ENCODE data around the gene SLC25A27.

- TF ChIP-seq, protein P1, sequence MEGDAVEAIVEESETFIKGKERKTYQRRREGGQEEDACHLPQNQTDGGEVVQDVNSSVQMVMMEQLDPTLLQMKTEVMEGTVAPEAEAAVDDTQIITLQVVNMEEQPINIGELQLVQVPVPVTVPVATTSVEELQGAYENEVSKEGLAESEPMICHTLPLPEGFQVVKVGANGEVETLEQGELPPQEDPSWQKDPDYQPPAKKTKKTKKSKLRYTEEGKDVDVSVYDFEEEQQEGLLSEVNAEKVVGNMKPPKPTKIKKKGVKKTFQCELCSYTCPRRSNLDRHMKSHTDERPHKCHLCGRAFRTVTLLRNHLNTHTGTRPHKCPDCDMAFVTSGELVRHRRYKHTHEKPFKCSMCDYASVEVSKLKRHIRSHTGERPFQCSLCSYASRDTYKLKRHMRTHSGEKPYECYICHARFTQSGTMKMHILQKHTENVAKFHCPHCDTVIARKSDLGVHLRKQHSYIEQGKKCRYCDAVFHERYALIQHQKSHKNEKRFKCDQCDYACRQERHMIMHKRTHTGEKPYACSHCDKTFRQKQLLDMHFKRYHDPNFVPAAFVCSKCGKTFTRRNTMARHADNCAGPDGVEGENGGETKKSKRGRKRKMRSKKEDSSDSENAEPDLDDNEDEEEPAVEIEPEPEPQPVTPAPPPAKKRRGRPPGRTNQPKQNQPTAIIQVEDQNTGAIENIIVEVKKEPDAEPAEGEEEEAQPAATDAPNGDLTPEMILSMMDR (IDR thresholded peaks at IDR 0.05 in 2 of 3, conservative IDR thresholded peaks at IDR 0.05 in 1 of 3; ENCODE audit: borderline replicate concordance in 1 of 3, insufficient read depth in 1 of 3, low read depth in 2 of 3, low read length in 2 of 3) = no peak
- TF ChIP-seq POLR2A (IDR thresholded peaks at IDR 0.05; ENCODE audit: borderline replicate concordance, extremely low read depth, insufficient read depth, insufficient read length) (peak; percentile 39), FOSL1 (IDR thresholded peaks at IDR 0.05; ENCODE audit: low read depth) (no peak), TCF7L2 (IDR thresholded peaks at IDR 0.05; ENCODE audit: borderline replicate concordance, extremely low read depth, insufficient read depth, insufficient read length) (peak; percentile 59), EGR1 (IDR thresholded peaks at IDR 0.05; ENCODE audit: low read depth) (peak; percentile 55; the same call in 1 of the 2 replicates)
- TF ChIP-seq, protein P2, sequence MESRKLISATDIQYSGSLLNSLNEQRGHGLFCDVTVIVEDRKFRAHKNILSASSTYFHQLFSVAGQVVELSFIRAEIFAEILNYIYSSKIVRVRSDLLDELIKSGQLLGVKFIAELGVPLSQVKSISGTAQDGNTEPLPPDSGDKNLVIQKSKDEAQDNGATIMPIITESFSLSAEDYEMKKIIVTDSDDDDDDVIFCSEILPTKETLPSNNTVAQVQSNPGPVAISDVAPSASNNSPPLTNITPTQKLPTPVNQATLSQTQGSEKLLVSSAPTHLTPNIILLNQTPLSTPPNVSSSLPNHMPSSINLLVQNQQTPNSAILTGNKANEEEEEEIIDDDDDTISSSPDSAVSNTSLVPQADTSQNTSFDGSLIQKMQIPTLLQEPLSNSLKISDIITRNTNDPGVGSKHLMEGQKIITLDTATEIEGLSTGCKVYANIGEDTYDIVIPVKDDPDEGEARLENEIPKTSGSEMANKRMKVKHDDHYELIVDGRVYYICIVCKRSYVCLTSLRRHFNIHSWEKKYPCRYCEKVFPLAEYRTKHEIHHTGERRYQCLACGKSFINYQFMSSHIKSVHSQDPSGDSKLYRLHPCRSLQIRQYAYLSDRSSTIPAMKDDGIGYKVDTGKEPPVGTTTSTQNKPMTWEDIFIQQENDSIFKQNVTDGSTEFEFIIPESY (IDR thresholded peaks at IDR 0.05; ENCODE audit: extremely low read depth, insufficient replicate concordance, low read length) = no peak
- TF ChIP-seq, protein P3, sequence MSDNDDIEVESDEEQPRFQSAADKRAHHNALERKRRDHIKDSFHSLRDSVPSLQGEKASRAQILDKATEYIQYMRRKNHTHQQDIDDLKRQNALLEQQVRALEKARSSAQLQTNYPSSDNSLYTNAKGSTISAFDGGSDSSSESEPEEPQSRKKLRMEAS (IDR thresholded peaks at IDR 0.05) = peak; percentile 79
Observed at GRCh38 chr6:46652603-46653438, at the start of gene SLC25A27, which contains the start of gene CYP39A1.

Measured in HCT116 (cell line).